Neural cell (in vitro differentiated cells): ENCODE measurements around the gene SRP9. TPM values are rescaled to one million over a fixed set of nuclear protein-coding genes. Genes with fewer than 3 reads are reported as not detected.
"Not testable (repeated sequence)": the region's sequence is repeated elsewhere in the genome, so short reads cannot be mapped to it uniquely, and the experiment has no call there.

Experiments
- H2AFZ ChIP-seq: fragments of 200-600, 300-800 bp; sonication (generic), shearing (Covaris generic); 2 replicates; pipeline ENCODE4 v1.6.0; 2014; ENCODE audit warnings: low read depth, mild to moderate bottlenecking, antibody characterized with exemption, low read length, moderate library complexity
- H3F3A ChIP-seq: fragments of 200-600 bp; shearing (Covaris generic); 2 replicates; pipeline ENCODE4 v1.6.1; 2016; ENCODE audit warnings: mild to moderate bottlenecking, moderate library complexity, mixed read lengths, antibody characterized with exemption, low read length; ENCODE audit not compliant: insufficient read depth, poor library complexity, severe bottlenecking
- H3K27ac ChIP-seq: fragments of 200-600, 300-800 bp; sonication (generic), shearing (Covaris generic); 2 replicates; pipeline ENCODE4 v1.5.1; 2014; ENCODE audit warnings: mild to moderate bottlenecking, low read length, moderate library complexity
- H3K27me3 ChIP-seq: fragments of 300-800, 200-600 bp; sonication (generic), shearing (Covaris generic); 2 replicates; pipeline ENCODE4 v1.6.0; 2014; ENCODE audit warnings: mild to moderate bottlenecking, low read depth, low read length, moderate library complexity; ENCODE audit not compliant: insufficient read depth
- H3K36me3 ChIP-seq: fragments of 300-800, 200-600 bp; sonication (generic), shearing (Covaris generic); 2 replicates; pipeline ENCODE4 v1.5.1; 2014; ENCODE audit warnings: mild to moderate bottlenecking, antibody characterized with exemption, low read length, moderate library complexity; ENCODE audit not compliant: insufficient read depth
- H3K4me2 ChIP-seq: fragments of 300-800, 200-600 bp; sonication (generic), shearing (Covaris generic); 2 replicates; pipeline ENCODE4 v1.6.0; 2014; ENCODE audit warnings: mild to moderate bottlenecking, low read length
- H3K4me3 ChIP-seq: fragments of 300-800, 200-600 bp; sonication (generic), shearing (Covaris generic); 2 replicates; pipeline ENCODE4 v1.5.1; 2014; ENCODE audit warnings: mild to moderate bottlenecking, low read length, moderate library complexity
- H3K79me2 ChIP-seq: fragments of 200-600 bp; shearing (Covaris generic); replicated peaks from 2 replicates; pipeline ENCODE4 v1.6.0; 2014; ENCODE audit warnings: mild to moderate bottlenecking, low read length, moderate library complexity; ENCODE audit not compliant: insufficient read depth
- H3K9ac ChIP-seq: fragments of 300-800, 200-600 bp; sonication (generic), shearing (Covaris generic); 2 replicates; pipeline ENCODE4 v1.6.1; 2016; ENCODE audit warnings: mild to moderate bottlenecking, low read length, mixed read lengths
- H3K9me2 ChIP-seq: fragments of 200-600 bp; shearing (Covaris generic); 2 replicates; pipeline ENCODE4 v1.6.1; 2016; ENCODE audit warnings: mild to moderate bottlenecking, low read length, mixed read lengths; ENCODE audit not compliant: insufficient read depth
- H3K9me3 ChIP-seq: fragments of 200-600, 300-800 bp; sonication (generic), shearing (Covaris generic); 2 replicates; pipeline ENCODE4 v1.6.1; 2016; ENCODE audit warnings: mild to moderate bottlenecking, mixed run types, low read length, moderate library complexity, mixed read lengths
- H4K20me1 ChIP-seq: fragments of 200-600 bp; shearing (Covaris generic); 2 replicates; pipeline ENCODE4 v1.6.1; 2016; ENCODE audit warnings: mild to moderate bottlenecking, mixed run types; ENCODE audit not compliant: insufficient read depth
- EP300 ChIP-seq: fragments of 450-650 bp; conservative IDR thresholded peaks from 2 replicates; pipeline ENCODE4 v1.6.1; 2014; ENCODE audit warnings: antibody characterized with exemption, mild to moderate bottlenecking, moderate library complexity; ENCODE audit not compliant: poor library complexity, severe bottlenecking
- EZH2 ChIP-seq: fragments of 200-600, 300-800 bp; shearing (Covaris generic), sonication (generic); IDR thresholded peaks from 2 replicates; pipeline ENCODE4 v1.6.1; 2014; ENCODE audit warnings: antibody characterized with exemption, low read length, borderline replicate concordance, mild to moderate bottlenecking; ENCODE audit not compliant: insufficient read depth, poor library complexity, severe bottlenecking
- MXI1 ChIP-seq: fragments of 450-650 bp; conservative IDR thresholded peaks from 2 replicates; pipeline ENCODE4 v1.6.1; 2014; ENCODE audit warnings: antibody characterized with exemption, mild to moderate bottlenecking; ENCODE audit not compliant: poor library complexity, severe bottlenecking
- POLR2AphosphoS5 ChIP-seq: IDR thresholded peaks from 2 replicates; pipeline ENCODE4 v1.6.1; 2012
- RAD21 ChIP-seq: fragments of 450-650 bp; conservative IDR thresholded peaks from 2 replicates; pipeline ENCODE4 v1.6.1; 2014; ENCODE audit warnings: antibody characterized with exemption, mild to moderate bottlenecking, moderate library complexity
- SMC3 ChIP-seq: fragments of 450-650 bp; conservative IDR thresholded peaks from 2 replicates; pipeline ENCODE4 v1.6.1; 2014; ENCODE audit warnings: antibody characterized with exemption, mild to moderate bottlenecking, moderate library complexity; ENCODE audit not compliant: poor library complexity
- TAF1 ChIP-seq: IDR thresholded peaks from 2 replicates; pipeline ENCODE4 v1.6.1; 2012; ENCODE audit warnings: low read depth
- polyA plus RNA-seq: library from polyadenylated mRNA; depleted of rRNA; stranded (reverse); fragments of >200 nt; gene quantifications from 2 replicates; pipeline ENCODE4 v1.2.3, GENCODE V29; 2014
- TF ChIP-seq, protein P1 (sequence below): fragments of 450-650 bp; IDR thresholded peaks from 2 replicates; pipeline ENCODE4 v1.5.1; 2014; ENCODE audit warnings: antibody characterized with exemption, mild to moderate bottlenecking, moderate library complexity; ENCODE audit not compliant: poor library complexity, severe bottlenecking
- TF ChIP-seq, protein P2 (sequence below): IDR thresholded peaks from 2 replicates; pipeline ENCODE4 v1.6.1; 2012; ENCODE audit warnings: borderline replicate concordance

The SRP9 gene
- polyA plus RNA-seq, 1 donor from 2014 or later = 1,838 TPM

DNA sequence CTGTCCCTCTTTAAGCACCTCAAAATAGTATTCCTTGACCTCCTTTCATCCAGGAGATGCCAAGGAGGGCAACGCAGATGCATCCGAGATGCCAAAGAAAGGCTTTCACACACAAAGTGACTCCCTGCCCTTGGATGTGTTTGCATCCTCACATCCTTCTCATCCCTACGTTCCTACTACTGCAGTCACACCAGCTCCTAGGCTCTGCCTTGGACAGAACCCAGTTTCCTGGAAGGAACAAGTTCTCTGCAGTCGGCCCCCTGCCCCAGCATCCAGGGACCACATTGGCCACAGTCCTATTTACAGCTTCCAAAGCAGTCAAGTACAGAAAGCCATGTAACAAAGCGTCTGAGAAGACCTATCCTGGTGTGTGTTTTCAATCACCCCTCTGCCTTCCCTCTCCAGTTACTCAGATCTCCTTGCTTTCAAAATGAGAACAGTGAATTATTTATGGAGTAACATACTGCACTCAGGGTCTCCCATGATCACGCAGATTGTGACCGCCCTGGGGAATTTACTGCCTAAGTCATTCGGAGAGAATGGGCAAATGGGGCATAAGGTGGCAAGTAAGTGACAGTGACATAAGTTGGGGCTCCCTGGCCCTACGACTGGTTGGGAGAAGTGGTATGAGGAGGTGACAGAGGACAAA lies 21.8 kb upstream of the SRP9 start:
- no peaks in the 10 kb centered on the region for H3K36me3 ChIP-seq
- no peak overlapping the region for H3K4me2 ChIP-seq
- no peaks in the 10 kb centered on the region for H3F3A ChIP-seq
- no peak overlapping the region for H3K4me3 ChIP-seq
- no peak overlapping the region for H3K27ac ChIP-seq
- no peaks in the 10 kb centered on the region for H3K79me2 ChIP-seq
- H2AFZ ChIP-seq = no peak overlapping the region
- no peaks in the 10 kb centered on the region for H3K27me3 ChIP-seq
- H3K9me3 ChIP-seq = no peaks in the 10 kb centered on the region
- H3K9me2 ChIP-seq = no peaks in the 10 kb centered on the region
- no peak overlapping the region for H3K9ac ChIP-seq
- H4K20me1 ChIP-seq = no peaks in the 10 kb centered on the region
- TF ChIP-seq RAD21 = no peak
- TF ChIP-seq EP300 = no peak
- TF ChIP-seq EZH2 = no peak
- TF ChIP-seq, protein P1, sequence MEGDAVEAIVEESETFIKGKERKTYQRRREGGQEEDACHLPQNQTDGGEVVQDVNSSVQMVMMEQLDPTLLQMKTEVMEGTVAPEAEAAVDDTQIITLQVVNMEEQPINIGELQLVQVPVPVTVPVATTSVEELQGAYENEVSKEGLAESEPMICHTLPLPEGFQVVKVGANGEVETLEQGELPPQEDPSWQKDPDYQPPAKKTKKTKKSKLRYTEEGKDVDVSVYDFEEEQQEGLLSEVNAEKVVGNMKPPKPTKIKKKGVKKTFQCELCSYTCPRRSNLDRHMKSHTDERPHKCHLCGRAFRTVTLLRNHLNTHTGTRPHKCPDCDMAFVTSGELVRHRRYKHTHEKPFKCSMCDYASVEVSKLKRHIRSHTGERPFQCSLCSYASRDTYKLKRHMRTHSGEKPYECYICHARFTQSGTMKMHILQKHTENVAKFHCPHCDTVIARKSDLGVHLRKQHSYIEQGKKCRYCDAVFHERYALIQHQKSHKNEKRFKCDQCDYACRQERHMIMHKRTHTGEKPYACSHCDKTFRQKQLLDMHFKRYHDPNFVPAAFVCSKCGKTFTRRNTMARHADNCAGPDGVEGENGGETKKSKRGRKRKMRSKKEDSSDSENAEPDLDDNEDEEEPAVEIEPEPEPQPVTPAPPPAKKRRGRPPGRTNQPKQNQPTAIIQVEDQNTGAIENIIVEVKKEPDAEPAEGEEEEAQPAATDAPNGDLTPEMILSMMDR = no peak
- no peak for TF ChIP-seq MXI1
- no peak for TF ChIP-seq POLR2AphosphoS5
- TF ChIP-seq, protein P2, sequence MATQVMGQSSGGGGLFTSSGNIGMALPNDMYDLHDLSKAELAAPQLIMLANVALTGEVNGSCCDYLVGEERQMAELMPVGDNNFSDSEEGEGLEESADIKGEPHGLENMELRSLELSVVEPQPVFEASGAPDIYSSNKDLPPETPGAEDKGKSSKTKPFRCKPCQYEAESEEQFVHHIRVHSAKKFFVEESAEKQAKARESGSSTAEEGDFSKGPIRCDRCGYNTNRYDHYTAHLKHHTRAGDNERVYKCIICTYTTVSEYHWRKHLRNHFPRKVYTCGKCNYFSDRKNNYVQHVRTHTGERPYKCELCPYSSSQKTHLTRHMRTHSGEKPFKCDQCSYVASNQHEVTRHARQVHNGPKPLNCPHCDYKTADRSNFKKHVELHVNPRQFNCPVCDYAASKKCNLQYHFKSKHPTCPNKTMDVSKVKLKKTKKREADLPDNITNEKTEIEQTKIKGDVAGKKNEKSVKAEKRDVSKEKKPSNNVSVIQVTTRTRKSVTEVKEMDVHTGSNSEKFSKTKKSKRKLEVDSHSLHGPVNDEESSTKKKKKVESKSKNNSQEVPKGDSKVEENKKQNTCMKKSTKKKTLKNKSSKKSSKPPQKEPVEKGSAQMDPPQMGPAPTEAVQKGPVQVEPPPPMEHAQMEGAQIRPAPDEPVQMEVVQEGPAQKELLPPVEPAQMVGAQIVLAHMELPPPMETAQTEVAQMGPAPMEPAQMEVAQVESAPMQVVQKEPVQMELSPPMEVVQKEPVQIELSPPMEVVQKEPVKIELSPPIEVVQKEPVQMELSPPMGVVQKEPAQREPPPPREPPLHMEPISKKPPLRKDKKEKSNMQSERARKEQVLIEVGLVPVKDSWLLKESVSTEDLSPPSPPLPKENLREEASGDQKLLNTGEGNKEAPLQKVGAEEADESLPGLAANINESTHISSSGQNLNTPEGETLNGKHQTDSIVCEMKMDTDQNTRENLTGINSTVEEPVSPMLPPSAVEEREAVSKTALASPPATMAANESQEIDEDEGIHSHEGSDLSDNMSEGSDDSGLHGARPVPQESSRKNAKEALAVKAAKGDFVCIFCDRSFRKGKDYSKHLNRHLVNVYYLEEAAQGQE = no peak
- no peak for TF ChIP-seq TAF1
- no peak for TF ChIP-seq SMC3

DNA sequence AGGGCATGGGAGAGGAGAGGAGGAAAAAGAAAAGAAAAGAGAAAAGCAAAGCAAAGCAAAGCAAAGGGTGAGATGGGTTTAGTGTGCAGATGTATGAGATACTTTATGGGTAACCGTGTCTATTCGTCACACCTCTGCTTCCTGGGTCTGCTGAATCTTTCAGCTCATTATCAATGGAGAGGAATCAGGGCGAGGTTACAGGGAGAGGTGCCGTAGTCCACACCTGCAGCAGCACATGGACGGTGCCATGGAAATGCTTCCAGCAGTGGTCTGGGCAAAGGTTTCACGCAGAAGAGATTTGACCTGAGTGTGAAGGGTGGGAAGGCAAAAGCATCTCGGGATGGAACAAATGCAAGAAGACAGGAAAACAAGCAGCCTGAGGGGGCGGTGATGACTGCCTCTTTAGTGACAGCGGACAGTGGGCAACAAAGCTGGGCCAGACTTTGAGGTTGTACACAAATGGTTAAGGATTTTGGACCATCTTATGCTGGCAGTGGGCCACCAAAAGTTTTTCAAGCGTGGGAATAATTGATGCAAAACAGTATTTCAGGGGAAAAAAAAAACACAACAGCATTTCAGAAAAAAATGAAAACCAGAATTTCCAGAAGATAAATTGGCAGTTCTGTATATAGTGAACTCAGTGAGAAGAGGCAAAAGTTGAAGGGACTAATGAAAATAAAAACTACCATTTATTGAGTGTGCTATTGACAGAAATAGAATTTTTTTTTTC lies 19.5 kb upstream of the SRP9 start:
- Histone ChIP-seq H3K9ac (no peak overlapping the region), H3K4me2 (no peak overlapping the region), H2AFZ (no peak overlapping the region), H3K27me3 (no peaks in the 10 kb centered on the region), H3K9me3 (no peaks in the 10 kb centered on the region), H3K36me3 (no peaks in the 10 kb centered on the region), H4K20me1 (no peaks in the 10 kb centered on the region), H3K4me3 (no peak overlapping the region), H3K9me2 (no peaks in the 10 kb centered on the region), H3F3A (no peaks in the 10 kb centered on the region), H3K27ac (no peak overlapping the region), H3K79me2 (no peaks in the 10 kb centered on the region)
- TF ChIP-seq EP300 (no peak), POLR2AphosphoS5 (no peak), RAD21 (no peak), SMC3 (no peak), MXI1 (no peak), TAF1 (no peak), EZH2 (no peak)
- TF ChIP-seq, protein P2 = no peak
- TF ChIP-seq, protein P1 = no peak

DNA sequence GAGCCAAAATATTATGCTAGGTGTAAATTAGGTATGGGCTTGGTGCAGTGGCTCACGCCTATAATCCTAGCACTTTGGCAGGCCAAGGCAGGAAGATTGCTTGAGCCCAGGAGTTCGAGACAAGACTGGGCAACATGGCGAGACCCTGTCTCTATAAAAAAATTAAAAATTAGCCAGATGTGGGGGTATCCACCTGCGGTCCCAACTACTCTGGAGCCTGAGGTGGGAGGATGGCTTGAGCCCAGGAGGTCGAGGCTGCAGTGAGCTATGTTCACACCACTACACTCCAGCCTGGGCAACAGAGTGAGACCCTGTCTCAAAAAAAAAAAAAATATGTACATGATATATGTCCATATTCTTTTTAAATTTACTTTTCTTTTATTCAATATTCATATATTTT lies 17.7 kb upstream of the SRP9 start:
- H3K4me3 ChIP-seq, H3K9me3 ChIP-seq, H3F3A ChIP-seq, H4K20me1 ChIP-seq, H3K27me3 ChIP-seq, H3K9ac ChIP-seq, H3K27ac ChIP-seq, H3K79me2 ChIP-seq, H3K36me3 ChIP-seq, H3K9me2 ChIP-seq, H2AFZ ChIP-seq, H3K4me2 ChIP-seq: not testable (repeated sequence)
